ENCODE measurements around the gene QSOX2.

Gene QSOX2

GRCh38 chr9:136186386-136186785 is 59.2 kb downstream of the QSOX2 start:
- no peak for DNase-seq

GRCh38 chr9:136185596-136186366 is 59.8 kb downstream of the QSOX2 start:
- DNase-seq = no peak

GRCh38 chr9:136185066-136185465 is 60.5 kb downstream of the QSOX2 start:
- no peak for DNase-seq

GRCh38 chr9:136182850-136183422 is 62.7 kb downstream of the QSOX2 start:
- DNase-seq = no peak

GRCh38 chr9:136182420-136182787 is 63.2 kb downstream of the QSOX2 start:
- no peak for DNase-seq

GRCh38 chr9:136181784-136182419 is 63.7 kb downstream of the QSOX2 start:
- DNase-seq = no peak

- DNase-seq = no peak
These were observed 65.0 kb downstream of the QSOX2 start for GRCh38 chr9:136180586-136180985.

GRCh38 chr9:136179761-136180160 is 65.9 kb downstream of the QSOX2 start:
- DNase-seq = no peak

- DNase-seq = no peak
These were observed 66.5 kb downstream of the QSOX2 start for GRCh38 chr9:136179101-136179616.

- DNase-seq = no peak
These were observed 66.9 kb downstream of the QSOX2 start for GRCh38 chr9:136178773-136179075.

- DNase-seq = no peak
These were observed 67.4 kb downstream of the QSOX2 start for GRCh38 chr9:136178061-136178772.

- no peak for DNase-seq
These were observed 68.4 kb downstream of the QSOX2 start for GRCh38 chr9:136177224-136177623.

GRCh38 chr9:136175616-136176197 is 69.9 kb downstream of the QSOX2 start:
- DNase-seq = no peak

GRCh38 chr9:136174779-136175615 is 70.6 kb downstream of the QSOX2 start:
- DNase-seq = no peak

GRCh38 chr9:136173648-136174290 is 71.8 kb downstream of the QSOX2 start:
- no peak for DNase-seq

GRCh38 chr9:136172412-136173079 is 73.1 kb downstream of the QSOX2 start:
- DNase-seq = no peak

GRCh38 chr9:136171801-136172411 is 73.7 kb downstream of the QSOX2 start:
- no peak for DNase-seq

- DNase-seq = no peak
These were observed 74.4 kb downstream of the QSOX2 start for GRCh38 chr9:136171009-136171800.

- peak; percentile 64 for DNase-seq
These were observed 75.4 kb downstream of the QSOX2 start for GRCh38 chr9:136170006-136170901.
